Measurements from ENCODE around the gene EXOSC7.

DNA sequence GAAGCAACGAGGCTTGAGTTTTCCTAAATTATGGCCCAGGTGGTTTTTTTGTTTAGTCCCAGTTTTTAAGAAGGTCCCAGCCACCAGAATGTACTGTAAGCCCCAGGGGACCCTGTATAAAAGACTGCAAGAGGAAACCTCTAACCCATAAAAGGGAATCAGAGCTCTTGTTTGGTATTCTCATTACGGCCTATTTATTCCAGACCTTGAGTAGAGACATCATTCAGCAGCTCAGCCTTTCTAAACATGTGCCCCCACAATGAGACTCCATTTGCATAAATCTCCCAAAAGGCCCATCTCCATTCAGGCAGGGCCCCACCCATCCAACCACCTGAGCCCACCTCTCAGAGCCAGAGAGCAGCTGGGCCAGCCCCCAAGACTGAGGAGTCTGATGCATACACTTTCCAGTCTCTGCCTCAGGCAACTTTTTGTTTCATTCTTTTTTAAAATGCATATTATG, 25.7 kb upstream of the EXOSC7 start:
- TF ChIP-seq, protein P1, sequence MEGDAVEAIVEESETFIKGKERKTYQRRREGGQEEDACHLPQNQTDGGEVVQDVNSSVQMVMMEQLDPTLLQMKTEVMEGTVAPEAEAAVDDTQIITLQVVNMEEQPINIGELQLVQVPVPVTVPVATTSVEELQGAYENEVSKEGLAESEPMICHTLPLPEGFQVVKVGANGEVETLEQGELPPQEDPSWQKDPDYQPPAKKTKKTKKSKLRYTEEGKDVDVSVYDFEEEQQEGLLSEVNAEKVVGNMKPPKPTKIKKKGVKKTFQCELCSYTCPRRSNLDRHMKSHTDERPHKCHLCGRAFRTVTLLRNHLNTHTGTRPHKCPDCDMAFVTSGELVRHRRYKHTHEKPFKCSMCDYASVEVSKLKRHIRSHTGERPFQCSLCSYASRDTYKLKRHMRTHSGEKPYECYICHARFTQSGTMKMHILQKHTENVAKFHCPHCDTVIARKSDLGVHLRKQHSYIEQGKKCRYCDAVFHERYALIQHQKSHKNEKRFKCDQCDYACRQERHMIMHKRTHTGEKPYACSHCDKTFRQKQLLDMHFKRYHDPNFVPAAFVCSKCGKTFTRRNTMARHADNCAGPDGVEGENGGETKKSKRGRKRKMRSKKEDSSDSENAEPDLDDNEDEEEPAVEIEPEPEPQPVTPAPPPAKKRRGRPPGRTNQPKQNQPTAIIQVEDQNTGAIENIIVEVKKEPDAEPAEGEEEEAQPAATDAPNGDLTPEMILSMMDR (IDR thresholded peaks at IDR 0.05; ENCODE audit: insufficient read depth, low read length, poor library complexity, severe bottlenecking), result no peak
- no peak for TF ChIP-seq EZH2phosphoT487 (conservative IDR thresholded peaks at IDR 0.05; ENCODE audit: low read length)

Data from SU-DHL-6 (cell line).